GM12872 (cell line): ENCODE data around the gene NCAM1.

Experiments
- CTCF ChIP-seq: IDR thresholded peaks from 3 replicates; pipeline ENCODE4 v1.5.1; 2011; ENCODE audit warnings: low read depth, mild to moderate bottlenecking, low read length, moderate library complexity; ENCODE audit not compliant: insufficient read depth

NCAM1 gene

GRCh38 chr11:113124006-113124405 lies 162.8 kb downstream of the NCAM1 start:
- no peak for TF ChIP-seq CTCF

- TF ChIP-seq CTCF, result no peak
Measured at GRCh38 chr11:113124578-113124977, 163.4 kb downstream of the NCAM1 start.

- TF ChIP-seq CTCF, result no peak
Measured at GRCh38 chr11:113129261-113129992, 168.2 kb downstream of the NCAM1 start.

- no peak for TF ChIP-seq CTCF
Measured at GRCh38 chr11:113131036-113131775, 170.0 kb downstream of the NCAM1 start.

GRCh38 chr11:113133071-113133470 lies 171.9 kb downstream of the NCAM1 start:
- TF ChIP-seq CTCF, result no peak

- TF ChIP-seq CTCF, result no peak
Measured at GRCh38 chr11:113134626-113135025, 173.4 kb downstream of the NCAM1 start.

GRCh38 chr11:113137713-113138529 lies 176.7 kb downstream of the NCAM1 start:
- TF ChIP-seq CTCF, result no peak
